Muscle of leg (tissue), 11 donors: ENCODE results near the gene DHDH. TPM values are rescaled to one million over a fixed set of nuclear protein-coding genes. Genes with fewer than 3 reads are reported as not detected.

Source experiments
- DNase-seq: peaks from one replicate; pipeline ENCODE4 v3.0.0; 2013
- H3K27ac ChIP-seq: one replicate; pipeline ENCODE4 v1.5.1; 2013; ENCODE audit warnings: mild to moderate bottlenecking, low read length, control low read depth
- H3K27me3 ChIP-seq: one replicate; pipeline ENCODE4 v1.6.1; 2013; ENCODE audit warnings: low read length; ENCODE audit not compliant: control insufficient read depth, insufficient read depth
- H3K36me3 ChIP-seq: one replicate; pipeline ENCODE4 v1.6.1; 2013; ENCODE audit warnings: low read length; ENCODE audit not compliant: control insufficient read depth, insufficient read depth
- H3K4me1 ChIP-seq: one replicate; pipeline ENCODE4 v1.6.1; 2013; ENCODE audit warnings: low read length; ENCODE audit not compliant: control insufficient read depth, insufficient read depth
- H3K4me3 ChIP-seq: one replicate; pipeline ENCODE4 v1.5.1; 2013; ENCODE audit warnings: low read length, control low read depth
- H3K9me3 ChIP-seq: replicated peaks from 2 replicates; pipeline ENCODE4 v1.6.1; 2013; ENCODE audit warnings: low read depth, low read length; ENCODE audit not compliant: control insufficient read depth
- WGBS: methylation state at CpG from one replicate; pipeline ENCODE4 v1.1.5; 2013; ENCODE audit warnings: missing lambda C conversion rate; ENCODE audit not compliant: insufficient coverage; 5-methylcytosine and 5-hydroxymethylcytosine counted together
- polyA plus RNA-seq, 8 donors: library from polyadenylated mRNA; unstranded; fragments of 120-200 nt; gene quantifications; one replicate each; pipeline versions ENCODE4 v1.2.1 to v1.2.3, GENCODE V29; 2013; ENCODE audit warnings: inconsistent platforms in 1 of 8, low replicate concordance in 1 of 8; ENCODE audit not compliant: insufficient read length in 8 of 8, insufficient read depth in 1 of 8
- total RNA-seq: library from RNA; stranded (reverse); fragments of 120-200 nt; gene quantifications from one replicate; pipeline ENCODE4 v1.2.4, GENCODE V29; 2013

Gene DHDH
- total and polyA plus RNA-seq, 9 donors, result 0.20 to 1.9 (median 0.40) TPM

DNA sequence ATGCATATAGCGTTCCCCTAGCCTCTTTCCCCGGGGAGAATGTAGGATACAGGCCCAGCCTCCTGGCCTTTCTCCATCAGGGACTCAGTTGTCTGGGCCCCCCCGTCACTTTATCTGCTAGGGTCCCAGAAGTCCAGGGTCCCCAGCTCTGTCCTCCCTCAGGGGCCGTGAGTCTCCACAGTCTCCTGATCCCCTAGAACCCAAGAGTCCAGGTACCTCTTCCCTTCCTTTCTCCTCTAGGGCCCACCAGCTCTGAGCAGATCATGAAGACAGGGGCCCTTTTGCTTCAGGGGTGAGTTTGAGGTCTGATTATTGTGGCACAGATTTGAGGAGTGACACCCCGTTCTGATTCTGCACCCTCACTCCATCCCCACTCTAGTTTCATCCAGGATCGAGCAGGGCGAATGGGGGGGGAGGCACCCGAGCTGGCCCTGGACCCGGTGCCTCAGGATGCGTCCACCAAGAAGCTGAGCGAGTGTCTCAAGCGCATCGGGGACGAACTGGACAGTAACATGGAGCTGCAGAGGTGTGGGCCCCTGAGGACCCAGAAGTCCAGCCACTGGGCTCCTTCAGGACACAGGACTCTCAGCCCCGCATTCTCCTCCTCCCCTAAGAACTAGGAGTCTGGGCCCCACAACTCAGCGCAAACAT is 21.9 kb downstream of the DHDH start:
- H3K27ac ChIP-seq, result peak overlapping the region; percentile 84
- peaks cover 17% of the 10 kb centered on the region for H3K4me1 ChIP-seq
- H3K27me3 ChIP-seq, result no peaks in the 10 kb centered on the region
- DNase-seq, result no peak
- peak overlapping the region; percentile 87 for H3K4me3 ChIP-seq
- peaks cover 6% of the 10 kb centered on the region for H3K36me3 ChIP-seq
- WGBS, result 55% methylated on average over 14 of the region's 16 CpGs
- H3K9me3 ChIP-seq, result no peaks in the 10 kb centered on the region

GRCh38 chr19:48958006-48958405 is 24.5 kb downstream of the DHDH start:
- Histone ChIP-seq H3K27ac (no peak overlapping the region), H3K36me3 (peaks cover 10% of the 10 kb centered on the region), H3K4me1 (peaks cover 22% of the 10 kb centered on the region), H3K27me3 (no peaks in the 10 kb centered on the region), H3K9me3 (no peaks in the 10 kb centered on the region), H3K4me3 (no peak overlapping the region)
- DNase-seq, result no peak
- WGBS, result 94% methylated on average over 3 of the region's 8 CpGs

DNA sequence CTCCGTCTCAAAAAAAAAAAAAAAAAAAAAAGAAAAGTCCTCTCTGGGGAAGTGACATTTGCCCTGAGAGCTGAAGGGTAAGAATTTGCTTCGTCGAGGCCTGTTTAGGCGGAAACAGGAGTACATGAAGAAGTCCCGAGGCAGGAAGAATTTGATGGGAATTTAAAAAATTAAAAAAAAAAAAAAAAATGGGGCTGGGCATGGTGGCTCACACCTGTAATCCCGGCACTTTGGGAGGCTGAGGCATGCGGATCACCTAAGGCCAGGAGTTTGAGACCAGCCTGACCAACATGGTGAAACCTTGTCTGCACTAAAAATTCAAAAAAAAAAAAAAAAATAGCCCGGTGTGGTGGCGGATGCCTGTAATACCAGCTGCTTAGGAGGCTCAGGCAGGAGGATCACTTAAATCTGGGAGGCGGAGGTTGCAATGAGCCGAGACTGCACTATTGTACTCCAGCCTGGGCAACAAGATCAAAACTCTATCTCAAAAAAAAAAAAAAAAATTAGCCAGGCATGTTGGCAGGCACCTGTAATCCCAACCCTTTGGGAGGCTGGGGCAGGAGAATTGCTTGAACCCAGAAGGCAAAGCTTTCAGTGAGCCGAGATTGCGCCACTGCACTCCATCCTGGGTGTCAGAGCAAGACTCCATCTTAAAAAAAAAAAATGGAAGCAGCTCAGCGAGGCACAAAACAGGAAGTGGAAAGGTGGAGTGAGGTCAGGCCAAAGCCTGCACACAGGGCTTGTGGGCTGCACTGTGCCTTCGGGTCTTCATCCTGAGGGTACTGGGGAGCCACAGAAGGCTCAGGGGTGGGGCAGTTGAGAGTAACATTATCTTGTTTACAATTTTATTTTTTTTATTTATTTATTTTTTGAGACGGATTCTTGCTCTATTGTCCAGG is 26.1 kb downstream of the DHDH start:
- Histone ChIP-seq H3K4me3 (no peak overlapping the region), H3K36me3 (peaks cover 10% of the 10 kb centered on the region), H3K27ac (no peak overlapping the region), H3K9me3 (no peaks in the 10 kb centered on the region), H3K27me3 (no peaks in the 10 kb centered on the region), H3K4me1 (peaks cover 31% of the 10 kb centered on the region)
- DNase-seq, result no peak
- WGBS, result 84% methylated on average over 7 of the region's 16 CpGs

GRCh38 chr19:48961051-48961649 is 27.7 kb downstream of the DHDH start:
- Histone ChIP-seq H3K27me3 (no peaks in the 10 kb centered on the region), H3K9me3 (no peaks in the 10 kb centered on the region), H3K27ac (no peak overlapping the region), H3K36me3 (peaks cover 13% of the 10 kb centered on the region), H3K4me3 (no peak overlapping the region), H3K4me1 (peaks cover 27% of the 10 kb centered on the region)
- DNase-seq, result no peak
- 82% methylated on average over 15 of the region's 19 CpGs for WGBS

GRCh38 chr19:48961673-48962028 is 28.2 kb downstream of the DHDH start:
- 78% methylated on average over 11 of the region's 12 CpGs for WGBS
- Histone ChIP-seq H3K9me3 (no peaks in the 10 kb centered on the region), H3K36me3 (peaks cover 15% of the 10 kb centered on the region), H3K4me3 (no peak overlapping the region), H3K27me3 (no peaks in the 10 kb centered on the region), H3K27ac (no peak overlapping the region), H3K4me1 (peaks cover 32% of the 10 kb centered on the region)
- DNase-seq, result no peak

DNA sequence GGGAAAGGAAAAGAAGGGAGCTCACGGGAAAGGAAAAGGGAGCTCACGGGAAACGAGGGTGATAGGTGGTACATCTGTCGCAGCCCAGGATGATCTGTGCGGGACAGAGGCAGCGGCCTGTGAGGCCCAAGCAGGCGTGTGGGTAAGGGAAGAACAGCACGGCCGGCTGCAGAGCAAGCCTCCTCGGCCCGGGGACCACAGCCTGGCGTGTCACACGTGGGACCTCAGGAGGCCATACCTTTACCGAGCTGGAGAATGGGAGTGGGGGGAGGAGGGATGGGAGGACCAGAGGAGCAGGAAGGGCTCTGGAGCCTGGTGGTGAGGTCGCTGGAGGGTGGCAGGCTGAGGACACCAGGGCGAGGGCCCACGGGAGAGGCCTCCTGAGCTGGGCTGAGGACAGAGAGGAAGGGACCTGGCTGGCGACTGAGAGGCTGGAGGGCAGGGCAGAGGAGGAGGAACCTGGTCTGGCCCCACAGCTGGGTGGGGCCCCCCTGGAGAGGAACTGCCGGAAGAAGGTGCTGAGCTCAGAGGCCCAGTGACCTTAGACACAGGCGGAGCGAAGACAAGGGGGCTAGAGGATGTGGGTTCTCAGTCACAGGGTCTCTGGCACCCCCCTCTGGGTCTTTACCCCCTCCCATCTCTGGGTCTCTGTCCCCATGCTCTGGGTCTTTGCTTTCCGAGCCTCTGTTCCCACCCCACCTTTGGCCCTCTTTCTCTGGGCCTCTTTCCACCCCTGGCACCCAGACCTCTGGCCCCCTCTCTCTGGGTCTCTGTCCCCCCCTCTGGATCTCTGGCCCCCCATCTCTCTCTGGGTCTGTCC is 28.7 kb downstream of the DHDH start:
- Histone ChIP-seq H3K36me3 (peaks cover 17% of the 10 kb centered on the region), H3K27me3 (no peaks in the 10 kb centered on the region), H3K9me3 (no peaks in the 10 kb centered on the region), H3K4me1 (peaks cover 33% of the 10 kb centered on the region), H3K4me3 (no peak overlapping the region), H3K27ac (peak overlapping the region; percentile 33)
- 47% methylated on average over 19 of the region's 22 CpGs for WGBS
- peak; percentile 57 for DNase-seq

DNA sequence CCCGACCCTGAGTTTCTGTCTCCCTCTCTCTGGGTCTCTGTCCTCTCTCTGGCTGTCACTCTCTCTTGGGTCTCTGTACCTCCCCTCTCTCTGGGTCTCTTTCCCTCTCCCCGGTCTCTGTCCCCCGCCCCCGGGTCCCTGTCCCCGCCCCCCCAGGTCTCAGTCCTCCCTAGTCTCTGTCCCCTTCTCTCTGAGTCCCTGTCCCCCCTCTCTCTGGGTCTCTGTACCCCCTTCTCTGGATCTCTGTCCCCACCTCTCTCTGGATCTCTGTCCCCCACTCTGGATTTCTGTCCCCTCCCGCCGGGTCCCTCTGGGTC is 29.3 kb downstream of the DHDH start:
- 57% methylated on average over 3 of the region's 7 CpGs for WGBS
- no peak for DNase-seq
- Histone ChIP-seq H3K36me3 (peaks cover 17% of the 10 kb centered on the region), H3K27ac (peak overlapping the region; percentile 33), H3K27me3 (no peaks in the 10 kb centered on the region), H3K4me3 (no peak overlapping the region), H3K4me1 (peaks cover 33% of the 10 kb centered on the region), H3K9me3 (no peaks in the 10 kb centered on the region)

DNA sequence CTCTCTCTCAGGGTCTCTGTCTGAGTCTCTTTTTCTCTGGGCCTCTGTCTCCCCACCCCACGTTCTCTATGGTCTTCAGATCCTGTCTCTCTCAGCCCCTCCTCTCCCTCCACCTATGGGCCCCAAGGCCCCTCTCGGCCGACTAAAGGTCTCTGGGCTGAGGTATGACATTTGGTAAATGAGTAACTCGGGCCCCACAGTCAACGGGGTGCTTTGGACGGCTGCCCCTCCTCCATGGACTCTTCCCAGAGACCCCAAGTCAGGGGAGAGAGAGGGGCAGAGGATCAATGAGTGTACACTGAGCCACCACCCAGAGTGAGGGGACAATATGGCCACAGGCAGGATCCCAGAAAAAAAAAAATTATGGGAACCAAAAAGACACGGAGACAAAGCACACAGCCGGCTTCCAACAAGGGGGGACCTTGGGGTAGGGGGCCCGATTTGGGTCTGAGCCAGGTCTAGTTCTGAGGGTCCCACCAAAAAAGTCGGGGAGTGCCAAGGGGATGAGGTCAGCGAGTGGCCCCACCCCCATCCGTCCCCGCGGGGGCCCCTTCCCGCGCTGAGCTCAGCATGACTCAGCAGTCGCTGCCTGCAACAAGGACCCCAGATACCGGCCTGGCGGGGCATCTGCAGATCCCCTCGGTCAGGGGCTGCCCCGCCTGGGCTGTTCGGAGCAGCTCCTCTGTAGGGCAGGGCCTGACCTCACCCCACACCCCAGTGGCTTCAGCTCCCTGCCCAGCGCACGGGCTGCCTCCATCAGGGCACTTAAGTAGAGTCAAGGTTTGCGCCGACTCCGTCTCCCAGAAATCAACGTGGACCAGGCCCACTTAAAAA is 30.1 kb downstream of the DHDH start:
- Histone ChIP-seq H3K36me3 (peaks cover 24% of the 10 kb centered on the region), H3K9me3 (no peaks in the 10 kb centered on the region), H3K27me3 (no peaks in the 10 kb centered on the region), H3K4me3 (peak overlapping the region; percentile 29), H3K27ac (peak overlapping the region; percentile 91), H3K4me1 (peaks cover 33% of the 10 kb centered on the region)
- 7% methylated on average over 23 of the region's 28 CpGs for WGBS
- DNase-seq, result peak; percentile 86

GRCh38 chr19:48964205-48965039 is 30.9 kb downstream of the DHDH start:
- Histone ChIP-seq H3K36me3 (peaks cover 31% of the 10 kb centered on the region), H3K27me3 (no peaks in the 10 kb centered on the region), H3K27ac (peak overlapping the region; percentile 91), H3K9me3 (no peaks in the 10 kb centered on the region), H3K4me3 (peak overlapping the region; percentile 33), H3K4me1 (peaks cover 33% of the 10 kb centered on the region)
- WGBS, result 9% methylated on average over 17 of the region's 19 CpGs
- DNase-seq, result peak; percentile 70
